ENCODE results near the gene ATMIN. TPM values are rescaled to one million over a fixed set of nuclear protein-coding genes. Genes with fewer than 3 reads are reported as not detected.

The ATMIN gene
- total RNA-seq, 1 experiment from 2014 or later, result 66.6 TPM

DNA sequence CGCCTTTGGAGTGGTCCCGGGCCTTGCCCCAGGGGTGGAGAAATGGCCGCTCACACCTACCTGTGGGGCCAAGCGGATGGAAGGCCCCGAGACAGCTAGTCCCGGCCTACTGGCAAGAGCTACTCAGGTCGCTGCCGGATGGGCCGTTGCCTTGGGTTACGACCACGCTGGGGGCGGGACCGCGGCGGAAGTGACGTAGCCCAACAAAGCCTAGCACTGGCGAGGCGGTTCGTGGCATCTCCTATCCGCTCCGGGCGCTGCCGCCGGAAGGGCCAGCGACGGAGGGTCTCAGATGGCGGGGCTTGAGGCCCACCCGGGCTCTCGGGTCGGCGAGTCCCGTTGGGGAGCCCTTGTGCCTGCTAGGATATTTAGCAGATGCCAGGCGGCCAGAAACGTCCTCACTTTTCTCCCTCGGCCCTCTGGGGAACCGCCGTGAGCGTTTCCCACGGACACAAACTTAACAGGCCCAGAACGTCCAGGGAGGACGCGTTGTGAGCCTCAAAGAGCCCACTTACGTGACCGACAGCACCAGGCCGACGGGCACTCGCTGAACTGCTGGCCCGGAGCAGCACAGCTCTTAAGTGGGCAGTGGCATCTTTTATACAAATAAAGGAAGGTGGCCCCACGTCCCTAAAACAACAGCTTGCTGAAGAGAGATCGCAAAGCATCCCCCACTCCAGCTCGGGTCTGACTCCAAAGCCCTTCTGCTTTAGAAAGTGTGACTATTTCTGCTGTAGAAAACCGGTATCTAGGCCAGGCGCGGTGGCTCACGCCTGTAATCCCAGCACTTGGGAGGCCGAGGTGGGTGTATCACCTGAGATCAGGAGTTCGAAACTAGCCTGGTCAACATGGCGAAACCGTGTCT is 41.7 kb downstream of the ATMIN start, which contains the start of gene C16orf46:
Gene C16orf46, minus strand, starts transcription at position 163 of the 865 bp plus-strand sequence. CDS start 13,283 bp downstream, outside the sequence.
- Histone ChIP-seq H3K79me1 (ENCODE audit: insufficient read depth, low read depth, low read length, poor library complexity, severe bottlenecking) (no peaks in the 10 kb centered on the region), H3K4ac (ENCODE audit: low read depth, low read length) (no peak within 1 kb of the TSS), H2BK120ac (ENCODE audit: low read depth, low read length, poor library complexity, severe bottlenecking) (no peak within 1 kb of the TSS), H3K18ac (ENCODE audit: insufficient read length, low read depth, low read length) (peak within 1 kb of the TSS; percentile 45), H2BK15ac (ENCODE audit: low read depth, low read length) (no peak within 1 kb of the TSS), H3K79me2 (ENCODE audit: insufficient read depth, low read length) (no peaks in the 10 kb centered on the region), H2AFZ (ENCODE audit: low read length) (no peak within 1 kb of the TSS), H3T11ph (ENCODE audit: low read length) (no peak within 1 kb of the TSS), H2BK5ac (ENCODE audit: insufficient read length, low read length) (no peak within 1 kb of the TSS), H2BK20ac (ENCODE audit: low read depth, low read length, poor library complexity, severe bottlenecking) (no peak within 1 kb of the TSS), H3K14ac (ENCODE audit: insufficient read depth, low read length) (peak within 1 kb of the TSS; percentile 88), H2AK5ac (ENCODE audit: insufficient read length, low read length) (no peak within 1 kb of the TSS), H2BK12ac (ENCODE audit: insufficient read length, low read depth, low read length) (no peak within 1 kb of the TSS), H3K9ac (ENCODE audit: extremely low read depth, insufficient read length, low read length) (peak within 1 kb of the TSS; percentile 71), H4K91ac (ENCODE audit: insufficient read length, low read depth, low read length) (no peak within 1 kb of the TSS), H4K5ac (ENCODE audit: insufficient read length, low read depth, low read length) (no peak within 1 kb of the TSS), H3K27me3 (ENCODE audit: insufficient read depth, low read length) (no peaks in the 10 kb centered on the region), H3K56ac (ENCODE audit: insufficient read length, low read depth, low read length) (no peak within 1 kb of the TSS), H4K20me1 (ENCODE audit: control insufficient read depth, insufficient read depth, insufficient read length) (no peaks in the 10 kb centered on the region), H3K23ac (ENCODE audit: insufficient read length, low read depth, low read length) (no peak within 1 kb of the TSS), H3K23me2 (ENCODE audit: insufficient read length, low read depth, low read length, poor library complexity, severe bottlenecking) (peaks cover 8% of the 10 kb centered on the region), H3K27ac (ENCODE audit: insufficient read length, low read depth, low read length) (no peak within 1 kb of the TSS), H3K4me1 (ENCODE audit: insufficient read depth, low read length) (no peaks in the 10 kb centered on the region), H3K9me3 (ENCODE audit: control insufficient read depth, low read depth, low read length) (no peaks in the 10 kb centered on the region), H4K8ac (replicated peaks; ENCODE audit: insufficient read length, low read depth, low read length) (no peak within 1 kb of the TSS), H3K4me2 (ENCODE audit: insufficient read depth, insufficient read length, low read length) (peak within 1 kb of the TSS; percentile 72)
- H3K36me3 Mint-ChIP-seq (ENCODE audit: insufficient read depth in 1 of 3, low read depth in 3 of 3), result peaks cover 0 to 6% (median 6%) of the 10 kb centered on the region in 3 experiments; a peak in 3 of 7 replicates
- no peak for TF ChIP-seq CTCF (conservative IDR thresholded peaks at IDR 0.05)
- H3K4me3 Mint-ChIP-seq, result no peak within 1 kb of the TSS
- H3K27me3 Mint-ChIP-seq (ENCODE audit: low read depth), result no peaks in the 10 kb centered on the region; the same call in 1 of the 2 replicates
- no CpG with 5 or more reads among the region's 59 CpGs for WGBS (ENCODE audit: extremely low coverage, insufficient read length, low lambda C conversion rate)
- H3K27ac Mint-ChIP-seq, result peak within 1 kb of the TSS; percentile 91 to 98 (median 95)
- H3K4me1 Mint-ChIP-seq, result peaks cover 11 to 12% of the 10 kb centered on the region in 2 experiments
- peak; percentile 99 for DNase-seq
- H3K9me3 Mint-ChIP-seq, result no peaks in the 10 kb centered on the region

Data from H9 (cell line).